ENCODE measurements around the gene MYO9B. TPM values are rescaled to one million over a fixed set of nuclear protein-coding genes. Genes with fewer than 3 reads are reported as not detected.
A peak's percentile ranks its signal among the peaks of the same experiment; 100 is the strongest.

The MYO9B gene
- total and polyA plus RNA-seq, 10 donors: 70.5 to 329 (median 256) TPM

GRCh38 chr19:17248011-17248776, 172.6 kb downstream of the MYO9B start:
- no peaks in the 10 kb centered on the region for H3K9me3 ChIP-seq
- WGBS, 5 donors: 72 to 83% (median 80%) methylated on average over 11 to 21 of the region's 21 CpGs
- peaks cover 0 to 18% (median 0%) of the 10 kb centered on the region in 7 donors for H3K27me3 ChIP-seq (replicated peaks in 1 of 7)
- peak overlapping the region in 1 of 8 donors; percentile 6 for H3K27ac ChIP-seq
- H3K36me3 ChIP-seq: peaks cover 0 to 7% (median 0%) of the 10 kb centered on the region in 6 donors
- peaks cover 9 to 44% (median 27%) of the 10 kb centered on the region in 6 donors for H3K4me1 ChIP-seq
- intact Hi-C loops (cut with DNase I; ENCODE audit: low total_unique reads): no loop called here
- H3K4me3 ChIP-seq: no peak overlapping the region
- no peak for DNase-seq
- peak in 1 of 3 donors; percentile 33 for TF ChIP-seq POLR2AphosphoS5 (IDR thresholded peaks at IDR 0.05)
- TF ChIP-seq, protein P1, sequence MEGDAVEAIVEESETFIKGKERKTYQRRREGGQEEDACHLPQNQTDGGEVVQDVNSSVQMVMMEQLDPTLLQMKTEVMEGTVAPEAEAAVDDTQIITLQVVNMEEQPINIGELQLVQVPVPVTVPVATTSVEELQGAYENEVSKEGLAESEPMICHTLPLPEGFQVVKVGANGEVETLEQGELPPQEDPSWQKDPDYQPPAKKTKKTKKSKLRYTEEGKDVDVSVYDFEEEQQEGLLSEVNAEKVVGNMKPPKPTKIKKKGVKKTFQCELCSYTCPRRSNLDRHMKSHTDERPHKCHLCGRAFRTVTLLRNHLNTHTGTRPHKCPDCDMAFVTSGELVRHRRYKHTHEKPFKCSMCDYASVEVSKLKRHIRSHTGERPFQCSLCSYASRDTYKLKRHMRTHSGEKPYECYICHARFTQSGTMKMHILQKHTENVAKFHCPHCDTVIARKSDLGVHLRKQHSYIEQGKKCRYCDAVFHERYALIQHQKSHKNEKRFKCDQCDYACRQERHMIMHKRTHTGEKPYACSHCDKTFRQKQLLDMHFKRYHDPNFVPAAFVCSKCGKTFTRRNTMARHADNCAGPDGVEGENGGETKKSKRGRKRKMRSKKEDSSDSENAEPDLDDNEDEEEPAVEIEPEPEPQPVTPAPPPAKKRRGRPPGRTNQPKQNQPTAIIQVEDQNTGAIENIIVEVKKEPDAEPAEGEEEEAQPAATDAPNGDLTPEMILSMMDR (IDR thresholded peaks at IDR 0.05 in 8 of 11, conservative IDR thresholded peaks at IDR 0.05 in 3 of 11): no peak

DNA sequence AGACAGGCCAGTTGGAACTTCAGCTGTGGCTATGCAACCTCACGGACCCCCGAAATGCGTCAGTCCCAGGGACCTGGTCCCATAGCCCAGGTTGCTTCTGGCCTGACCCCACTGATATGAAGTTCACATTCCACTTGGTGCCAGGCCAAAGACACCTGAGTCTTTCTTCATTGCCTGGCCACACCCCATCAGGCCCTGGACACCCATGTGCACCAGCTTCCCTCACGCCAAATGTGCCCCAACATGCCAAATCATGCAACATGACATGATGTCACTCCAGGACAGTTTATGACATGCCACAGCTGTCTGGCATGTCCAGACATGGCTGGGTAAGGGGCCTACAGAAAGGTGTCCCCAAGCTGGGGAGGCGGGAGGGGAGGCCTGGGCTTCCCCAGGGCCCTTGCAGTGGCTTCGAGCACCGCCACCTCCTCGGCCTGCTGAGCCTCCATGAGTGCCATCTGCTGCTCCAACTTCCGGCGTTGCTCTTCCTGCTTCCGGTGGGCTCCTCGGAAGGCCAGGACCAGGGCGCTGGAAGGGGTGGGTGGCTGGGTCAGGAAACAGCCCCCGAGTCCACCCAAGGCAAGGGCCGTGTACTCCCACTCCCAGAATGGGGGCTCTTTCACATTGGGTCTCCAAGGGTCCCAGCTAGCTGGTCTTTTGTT, 174.4 kb downstream of the MYO9B start:
- TF ChIP-seq, protein P1 (IDR thresholded peaks at IDR 0.05 in 8 of 11, conservative IDR thresholded peaks at IDR 0.05 in 3 of 11): no peak
- TF ChIP-seq POLR2A (IDR thresholded peaks at IDR 0.05): no peak
- no peak for TF ChIP-seq POLR2AphosphoS5 (IDR thresholded peaks at IDR 0.05)
- DNase-seq: no peak
- WGBS, 5 donors: 71 to 87% (median 81%) methylated on average over 12 to 15 of the region's 15 CpGs
- Histone ChIP-seq H3K4me1 (peaks cover 5 to 26% (median 12%) of the 10 kb centered on the region in 6 donors), H3K27me3 (replicated peaks in 1 of 7) (peaks cover 0 to 9% (median 0%) of the 10 kb centered on the region in 7 donors), H3K36me3 (peaks cover 0 to 7% (median 0%) of the 10 kb centered on the region in 6 donors), H3K9me3 (no peaks in the 10 kb centered on the region), H3K4me3 (no peak overlapping the region), H3K27ac (no peak overlapping the region)
- intact Hi-C loops (cut with DNase I; ENCODE audit: low total_unique reads): no loop called here

DNA sequence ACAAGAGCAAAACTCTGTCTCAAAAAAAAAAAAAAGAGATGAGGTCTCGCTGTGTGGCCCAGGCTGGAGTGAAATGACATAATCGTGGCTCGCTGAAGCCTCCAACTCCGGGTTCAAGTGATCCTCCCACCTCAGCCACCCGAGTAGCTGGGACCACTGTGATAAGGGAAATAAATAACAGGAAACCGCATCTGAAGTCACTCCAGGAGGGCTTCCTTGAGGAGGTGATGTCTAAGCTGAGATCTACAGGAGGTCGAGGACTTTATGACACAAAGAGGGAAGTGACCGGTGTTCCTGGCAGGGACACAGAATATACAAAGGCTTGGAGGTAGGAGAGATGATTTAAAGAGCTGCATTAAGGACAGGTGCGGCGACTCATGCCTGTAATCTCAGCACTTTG, 179.1 kb downstream of the MYO9B start:
- no peak for DNase-seq
- TF ChIP-seq POLR2A (IDR thresholded peaks at IDR 0.05): no peak
- TF ChIP-seq, protein P1 (IDR thresholded peaks at IDR 0.05 in 8 of 11, conservative IDR thresholded peaks at IDR 0.05 in 3 of 11): no peak
- no peak for TF ChIP-seq POLR2AphosphoS5 (IDR thresholded peaks at IDR 0.05)
- 76 to 84% (median 80%) methylated on average over 10 of the region's 10 CpGs for WGBS, 5 donors
- Histone ChIP-seq H3K27me3 (replicated peaks in 1 of 7) (no peaks in the 10 kb centered on the region), H3K4me1 (no peaks in the 10 kb centered on the region), H3K9me3 (peaks cover 0 to 8% (median 3%) of the 10 kb centered on the region in 8 donors), H3K27ac (no peak overlapping the region), H3K4me3 (no peak overlapping the region), H3K36me3 (peaks cover 0 to 12% (median 0%) of the 10 kb centered on the region in 6 donors)
- intact Hi-C loops (cut with DNase I; ENCODE audit: low total_unique reads): no loop called here

DNA sequence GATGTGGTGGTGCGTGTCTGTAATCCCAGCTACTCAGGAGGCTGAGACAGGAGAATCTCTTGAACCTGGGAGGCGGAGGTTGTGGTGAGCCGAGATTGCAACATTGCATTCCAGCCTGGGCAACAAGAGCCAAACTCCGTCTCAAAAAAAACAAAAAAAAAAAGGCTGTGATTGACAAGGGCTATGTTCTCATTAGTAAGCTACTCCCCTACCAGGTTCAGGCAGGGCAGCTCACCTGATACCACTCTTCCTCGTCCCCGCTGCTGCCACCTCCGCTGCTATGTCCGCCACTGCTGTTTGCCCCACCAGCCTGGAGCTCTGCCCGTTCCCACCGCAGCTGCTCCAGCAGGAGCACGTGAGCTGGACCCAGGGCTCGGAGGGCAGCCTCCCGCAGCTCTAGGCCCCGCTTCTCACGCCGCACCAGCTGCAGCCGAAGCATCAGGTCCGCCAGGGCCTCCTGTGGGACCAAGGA, 179.6 kb downstream of the MYO9B start:
- intact Hi-C loops (cut with DNase I; ENCODE audit: low total_unique reads): no loop called here
- Histone ChIP-seq H3K36me3 (peaks cover 0 to 12% (median 0%) of the 10 kb centered on the region in 6 donors), H3K9me3 (peaks cover 0 to 13% (median 4%) of the 10 kb centered on the region in 8 donors), H3K27me3 (replicated peaks in 1 of 7) (no peaks in the 10 kb centered on the region), H3K27ac (no peak overlapping the region), H3K4me1 (no peaks in the 10 kb centered on the region), H3K4me3 (no peak overlapping the region)
- no peak for DNase-seq
- WGBS, 5 donors: 81 to 91% (median 86%) methylated on average over 17 to 18 of the region's 18 CpGs
- TF ChIP-seq POLR2AphosphoS5 (IDR thresholded peaks at IDR 0.05): no peak
- TF ChIP-seq, protein P1 (IDR thresholded peaks at IDR 0.05 in 8 of 11, conservative IDR thresholded peaks at IDR 0.05 in 3 of 11): no peak
- no peak for TF ChIP-seq POLR2A (IDR thresholded peaks at IDR 0.05)

Measured in spleen (tissue), 11 donors.